PC-3 (cell line): ENCODE results near the gene MEX3B. TPM values are rescaled to one million over a fixed set of nuclear protein-coding genes. Genes with fewer than 3 reads are reported as not detected.

Experiments
- ATAC-seq: fragments of 200-7000 bp; cut with Tn5 transposase; 2 replicates; pipeline ENCODE4 v1.9.1; 2020; ENCODE audit warnings: mild to moderate bottlenecking, moderate library complexity
- BruUV-seq: library from RNA; stranded (reverse); fragments of 400-500 nt; replicated peaks from 2 replicates; lab custom pipeline; 2021; lab: Mats Ljungman, UMichigan
- CTCF ChIA-PET: fragments of 300-600 bp; sonication (Branson Sonifier 250); formaldehyde crosslinking; loops from one replicate; lab custom pipeline; 2022; ENCODE audit warnings: antibody characterized with exemption; lab: Charles Lee
- POLR2A ChIA-PET: fragments of 300-600 bp; sonication (Branson Sonifier 250); formaldehyde crosslinking; loops from one replicate; lab custom pipeline; 2022; ENCODE audit warnings: antibody characterized with exemption; ENCODE audit not compliant: unreplicated experiment; lab: Charles Lee
- DNase-seq: peaks from one replicate; pipeline ENCODE4 v3.0.0-alpha.2; 2015
- H2AFZ ChIP-seq: fragments of 300-600 bp; sonication (generic); 2 replicates; pipeline ENCODE4 v1.6.0; 2016; ENCODE audit warnings: antibody characterized with exemption, low read length
- H3F3A ChIP-seq: fragments of 300-600 bp; sonication (generic); one replicate; pipeline ENCODE4 v1.6.0; 2017; ENCODE audit warnings: antibody characterized with exemption, low read length, control low read depth, mild to moderate bottlenecking; ENCODE audit not compliant: unreplicated experiment
- H3K27ac ChIP-seq: fragments of 300-600 bp; sonication (generic); 2 replicates; pipeline ENCODE4 v1.5.1; 2016; ENCODE audit warnings: mild to moderate bottlenecking, low read length
- H3K27me3 ChIP-seq: fragments of 300-600 bp; sonication (generic); 2 replicates; pipeline ENCODE4 v1.6.1; 2016; ENCODE audit warnings: low read length, mixed read lengths
- H3K36me3 ChIP-seq: fragments of 300-600 bp; sonication (generic); 2 replicates; pipeline ENCODE4 v1.6.1; 2016; ENCODE audit warnings: low read depth, mixed run types, low read length, mixed read lengths
- H3K4me1 ChIP-seq: fragments of 300-600 bp; sonication (generic); 2 replicates; pipeline ENCODE4 v1.5.1; 2016; ENCODE audit warnings: low read length; ENCODE audit not compliant: insufficient read depth
- H3K4me2 ChIP-seq: fragments of 300-600 bp; sonication (generic); 2 replicates; pipeline ENCODE4 v1.6.0; 2016; ENCODE audit warnings: low read length
- H3K4me3 ChIP-seq: fragments of 300-600 bp; sonication (generic); 2 replicates; pipeline ENCODE4 v1.5.1; 2016; ENCODE audit warnings: mild to moderate bottlenecking, low read length, mixed read lengths
- H3K79me2 ChIP-seq: fragments of 300-600 bp; sonication (generic); 2 replicates; pipeline ENCODE4 v1.6.1; 2017; ENCODE audit warnings: low read length, mixed read lengths
- H3K9ac ChIP-seq: fragments of 300-600 bp; sonication (generic); 2 replicates; pipeline ENCODE4 v1.6.0; 2016; ENCODE audit warnings: mild to moderate bottlenecking, low read length
- H3K9me2 ChIP-seq: fragments of 300-600 bp; sonication (generic); replicated peaks from 2 replicates; pipeline ENCODE4 v1.6.1; 2016; ENCODE audit warnings: mixed run types, low read length, mixed read lengths
- H3K9me3 ChIP-seq: fragments of 300-600 bp; sonication (generic); 2 replicates; pipeline ENCODE4 v1.6.1; 2016; ENCODE audit warnings: low read length, mixed read lengths
- H4K20me1 ChIP-seq: fragments of 300-600 bp; sonication (generic); 2 replicates; pipeline ENCODE4 v1.6.1; 2016; ENCODE audit warnings: low read length, mixed read lengths
- EZH2 ChIP-seq: fragments of 300-600 bp; sonication (generic); IDR thresholded peaks from one replicate; pipeline ENCODE4 v1.6.1; 2017; ENCODE audit warnings: antibody characterized with exemption, mild to moderate bottlenecking, low read length; ENCODE audit not compliant: unreplicated experiment
- EZH2phosphoT487 ChIP-seq: fragments of 300-600 bp; sonication (generic); IDR thresholded peaks from 2 replicates; pipeline ENCODE4 v1.6.1; 2018; ENCODE audit warnings: mild to moderate bottlenecking, antibody characterized with exemption, low read length, borderline replicate concordance
- intact Hi-C: fragments of 100-400 bp; cut with micrococcal nuclease; formaldehyde crosslinking; loops from 2 replicates; pipeline ENCODE4 v1.9.0; 2023
- total RNA-seq: library from RNA; depleted of rRNA; stranded (reverse); fragments of >200 nt; gene quantifications from 2 replicates; pipeline ENCODE4 v1.2.3, GENCODE V29; 2014
- TF ChIP-seq, protein P1 (sequence below): fragments of 300-600 bp; sonication (generic); conservative IDR thresholded peaks from 2 replicates; pipeline ENCODE4 v1.5.1; 2017; ENCODE audit warnings: antibody characterized with exemption, low read depth, mild to moderate bottlenecking, low read length

The MEX3B gene
- total RNA-seq, 1 experiment from 2014 or later = 0.58 TPM

DNA sequence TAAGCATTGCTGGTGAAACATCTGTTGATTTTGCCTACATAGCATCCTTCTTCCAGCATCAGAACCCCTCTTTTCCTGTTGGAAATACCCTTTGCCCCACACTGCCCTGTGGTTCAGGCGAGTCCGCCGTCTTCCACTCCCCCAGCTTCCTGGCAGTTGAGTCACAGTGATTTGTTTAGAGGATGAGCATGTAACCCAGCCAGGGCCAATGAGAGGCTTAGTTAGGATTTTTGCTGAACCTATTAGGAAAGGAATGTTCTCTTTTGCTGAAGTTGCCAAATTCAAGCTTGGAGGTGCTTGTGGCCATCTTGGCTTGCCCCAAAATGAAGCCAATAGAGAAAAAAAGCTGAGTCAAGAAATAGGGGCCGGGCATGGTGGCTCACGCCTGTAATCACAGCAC lies 19.0 kb upstream of the MEX3B start:
- no peaks in the 10 kb centered on the region for H4K20me1 ChIP-seq
- H3F3A ChIP-seq = no peaks in the 10 kb centered on the region
- H3K36me3 ChIP-seq = no peaks in the 10 kb centered on the region
- no peak overlapping the region for H3K4me3 ChIP-seq
- no peak overlapping the region for H2AFZ ChIP-seq
- H3K4me2 ChIP-seq = no peak overlapping the region
- H3K79me2 ChIP-seq = no peaks in the 10 kb centered on the region
- H3K9me2 ChIP-seq = no peaks in the 10 kb centered on the region
- POLR2A ChIA-PET = no interaction called here
- DNase-seq (no peak), ATAC-seq (no peak)
- H3K27me3 ChIP-seq = peaks cover 24% of the 10 kb centered on the region
- intact Hi-C loops = no loop called here
- CTCF ChIA-PET = no interaction called here
- H3K9me3 ChIP-seq = no peaks in the 10 kb centered on the region
- no peak overlapping the region for H3K27ac ChIP-seq
- H3K4me1 ChIP-seq = no peaks in the 10 kb centered on the region
- TF ChIP-seq EZH2 = no peak
- TF ChIP-seq, protein P1, sequence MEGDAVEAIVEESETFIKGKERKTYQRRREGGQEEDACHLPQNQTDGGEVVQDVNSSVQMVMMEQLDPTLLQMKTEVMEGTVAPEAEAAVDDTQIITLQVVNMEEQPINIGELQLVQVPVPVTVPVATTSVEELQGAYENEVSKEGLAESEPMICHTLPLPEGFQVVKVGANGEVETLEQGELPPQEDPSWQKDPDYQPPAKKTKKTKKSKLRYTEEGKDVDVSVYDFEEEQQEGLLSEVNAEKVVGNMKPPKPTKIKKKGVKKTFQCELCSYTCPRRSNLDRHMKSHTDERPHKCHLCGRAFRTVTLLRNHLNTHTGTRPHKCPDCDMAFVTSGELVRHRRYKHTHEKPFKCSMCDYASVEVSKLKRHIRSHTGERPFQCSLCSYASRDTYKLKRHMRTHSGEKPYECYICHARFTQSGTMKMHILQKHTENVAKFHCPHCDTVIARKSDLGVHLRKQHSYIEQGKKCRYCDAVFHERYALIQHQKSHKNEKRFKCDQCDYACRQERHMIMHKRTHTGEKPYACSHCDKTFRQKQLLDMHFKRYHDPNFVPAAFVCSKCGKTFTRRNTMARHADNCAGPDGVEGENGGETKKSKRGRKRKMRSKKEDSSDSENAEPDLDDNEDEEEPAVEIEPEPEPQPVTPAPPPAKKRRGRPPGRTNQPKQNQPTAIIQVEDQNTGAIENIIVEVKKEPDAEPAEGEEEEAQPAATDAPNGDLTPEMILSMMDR = no peak
- TF ChIP-seq EZH2phosphoT487 = no peak
- H3K9ac ChIP-seq = no peak overlapping the region
- no TSS peak for BruUV-seq

DNA sequence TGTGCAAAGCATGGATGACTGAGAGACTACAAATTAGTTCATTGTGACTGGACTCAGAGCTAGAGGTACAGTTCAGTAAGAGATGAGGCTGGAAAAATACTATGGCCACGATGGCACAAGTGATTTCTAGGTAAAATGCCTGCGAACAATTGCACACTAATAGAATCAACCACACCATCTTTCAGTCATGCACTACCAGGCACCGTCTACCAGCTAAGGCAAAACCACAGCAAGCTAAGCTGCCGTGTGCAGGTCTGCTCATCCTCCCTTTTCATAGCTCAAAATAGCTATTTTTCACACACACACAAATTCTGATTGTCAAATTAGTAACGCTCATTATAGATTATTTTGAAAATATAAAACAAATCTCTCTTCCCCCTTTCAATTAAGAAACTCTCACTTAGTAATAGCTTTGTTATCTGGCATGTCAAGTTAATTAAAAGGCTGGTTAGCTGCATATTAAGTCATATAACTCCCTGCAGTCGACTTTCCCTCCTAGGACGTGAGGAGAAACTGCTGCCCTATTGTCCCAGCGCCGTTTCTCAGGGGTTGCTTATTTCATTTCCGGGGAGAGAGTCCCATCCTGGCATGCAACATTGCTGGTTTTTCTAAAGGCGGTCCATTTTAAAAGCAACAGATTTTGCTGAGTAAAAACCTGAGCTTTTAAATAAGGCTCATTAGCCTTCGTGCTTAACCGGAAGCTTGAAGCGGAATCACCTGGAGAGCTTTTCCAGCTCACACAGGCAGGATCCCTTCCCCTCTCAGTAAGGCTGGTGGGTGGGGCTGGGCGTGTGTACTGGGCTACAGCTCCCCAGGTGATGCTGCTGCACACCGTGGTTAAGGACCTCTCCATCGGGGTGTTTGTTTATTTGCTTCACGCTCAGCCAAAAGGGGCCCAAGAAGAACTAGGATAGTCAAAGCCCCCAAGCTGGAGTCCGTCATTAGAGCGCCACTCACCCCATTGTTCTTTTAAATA lies 16.9 kb upstream of the MEX3B start:
- POLR2A ChIA-PET = no interaction called here
- CTCF ChIA-PET = interaction anchor here (1.0 kb wide), 1 partner anchor 20 kb away, joined by 6 read pairs; no protein-coding TSS in a partner anchor
- H3K9ac ChIP-seq = no peak overlapping the region
- intact Hi-C loops = no loop called here
- H3F3A ChIP-seq = no peaks in the 10 kb centered on the region
- H3K4me1 ChIP-seq = no peaks in the 10 kb centered on the region
- no TSS peak for BruUV-seq
- H4K20me1 ChIP-seq = no peaks in the 10 kb centered on the region
- no peak overlapping the region for H3K27ac ChIP-seq
- H3K9me2 ChIP-seq = no peaks in the 10 kb centered on the region
- no peak overlapping the region for H2AFZ ChIP-seq
- peaks cover 43% of the 10 kb centered on the region for H3K27me3 ChIP-seq
- TF ChIP-seq EZH2 (no peak), EZH2phosphoT487 (no peak)
- TF ChIP-seq, protein P1 = no peak
- H3K36me3 ChIP-seq = no peaks in the 10 kb centered on the region
- H3K9me3 ChIP-seq = no peaks in the 10 kb centered on the region
- DNase-seq (no peak), ATAC-seq (no peak)
- no peaks in the 10 kb centered on the region for H3K79me2 ChIP-seq
- H3K4me3 ChIP-seq = no peak overlapping the region
- no peak overlapping the region for H3K4me2 ChIP-seq

DNA sequence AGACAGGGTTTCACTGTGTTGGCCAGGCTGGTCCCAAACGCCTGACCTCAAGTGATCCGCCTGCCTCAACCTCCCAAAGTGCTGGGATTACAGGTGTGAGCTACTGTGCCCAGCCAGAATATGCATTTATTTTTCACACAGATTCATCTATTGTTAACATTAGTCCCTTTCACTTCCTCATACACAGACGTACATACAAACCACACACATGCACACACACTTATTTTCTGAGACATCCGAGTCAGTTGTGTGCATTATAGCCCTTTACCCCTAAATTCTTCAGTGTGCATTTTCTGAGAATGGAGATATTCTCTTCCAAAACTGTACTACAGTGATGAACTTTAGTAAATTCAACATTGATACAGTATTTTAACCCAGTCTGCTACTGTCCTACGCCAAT lies 15.0 kb upstream of the MEX3B start:
- H2AFZ ChIP-seq = no peak overlapping the region
- TF ChIP-seq, protein P1 = no peak
- TF ChIP-seq EZH2 (no peak), EZH2phosphoT487 (no peak)
- BruUV-seq = no TSS peak
- no peak for ATAC-seq
- no peaks in the 10 kb centered on the region for H3K9me2 ChIP-seq
- no peak for DNase-seq
- no peak overlapping the region for H3K9ac ChIP-seq
- H3K27ac ChIP-seq = no peak overlapping the region
- no peaks in the 10 kb centered on the region for H3K79me2 ChIP-seq
- H3K27me3 ChIP-seq = peaks cover 62% of the 10 kb centered on the region
- no peak overlapping the region for H3K4me3 ChIP-seq
- H3K4me2 ChIP-seq = no peak overlapping the region
- no peaks in the 10 kb centered on the region for H3K36me3 ChIP-seq
- no peaks in the 10 kb centered on the region for H3K4me1 ChIP-seq
- intact Hi-C loops = no loop called here
- H4K20me1 ChIP-seq = no peaks in the 10 kb centered on the region
- H3F3A ChIP-seq = no peaks in the 10 kb centered on the region
- ChIA-PET CTCF (no interaction called here), POLR2A (no interaction called here)
- H3K9me3 ChIP-seq = no peaks in the 10 kb centered on the region
